SU-DHL-6 (cell line): ENCODE data around the gene ANAPC2.

Experiments
- CTCF ChIP-seq: fragments of 200-600 bp; sonication (generic); IDR thresholded peaks from one replicate; pipeline ENCODE4 v1.5.1; 2017; ENCODE audit warnings: antibody characterized with exemption, mild to moderate bottlenecking, low read length, moderate library complexity; ENCODE audit not compliant: insufficient read depth, poor library complexity, severe bottlenecking
- EZH2phosphoT487 ChIP-seq: fragments of 200-600 bp; sonication (generic), shearing (Covaris generic); conservative IDR thresholded peaks from 2 replicates; pipeline ENCODE4 v1.6.1; 2018; ENCODE audit warnings: mild to moderate bottlenecking, antibody characterized with exemption, low read length, moderate library complexity, mixed read lengths

GRCh38 chr9:137172901-137173795 is 15.2 kb downstream of the ANAPC2 start:
- TF ChIP-seq CTCF (no peak), EZH2phosphoT487 (no peak)
